ENCODE results near the gene TNFRSF19.
"Not testable (repeated sequence)": the region's sequence is repeated elsewhere in the genome, so short reads cannot be mapped to it uniquely, and the experiment has no call there.

Gene TNFRSF19

DNA sequence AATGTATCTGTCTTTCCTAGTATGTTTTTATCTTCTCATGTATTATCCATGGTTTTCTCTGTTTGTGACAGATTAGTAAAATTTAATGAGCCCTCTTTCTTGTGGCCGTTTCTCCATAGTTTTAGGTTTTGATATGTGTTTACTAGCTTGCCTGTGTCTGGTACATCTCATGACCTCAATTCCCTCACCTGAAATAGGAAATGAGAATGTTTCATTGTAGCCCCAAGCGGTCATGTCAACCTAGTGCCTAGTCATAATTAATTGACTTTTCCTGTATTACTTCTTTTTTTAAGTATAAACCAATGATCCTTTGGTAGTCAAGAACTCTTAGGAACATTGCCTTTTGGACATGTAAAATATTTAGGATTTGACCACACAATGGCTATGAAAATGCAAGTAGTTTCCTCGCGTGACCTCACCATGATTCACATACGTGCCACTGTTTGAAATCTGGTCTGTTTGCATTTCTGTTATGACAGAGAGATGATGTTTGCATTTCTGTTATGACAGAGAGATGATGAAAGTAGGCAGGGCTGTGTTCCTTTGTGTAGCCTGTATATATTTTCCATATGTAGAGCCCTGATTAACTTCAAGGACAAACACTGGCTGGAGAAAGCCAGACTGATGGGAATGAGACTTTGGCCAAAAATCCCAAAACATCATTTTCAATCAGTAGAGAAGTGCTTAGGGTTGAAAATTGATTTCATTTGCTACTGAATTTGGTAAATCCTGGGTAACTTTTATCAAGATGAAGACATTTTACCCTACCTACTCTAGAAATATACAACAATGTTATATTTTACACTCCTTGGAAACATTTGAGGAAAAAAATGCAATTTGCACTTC, 104.8 kb downstream of the TNFRSF19 start:
- H3K4me3 ChIP-seq (ENCODE audit: severe bottlenecking): no peak overlapping the region
- peak overlapping the region; percentile 73 for H3K27ac ChIP-seq (ENCODE audit: poor library complexity, severe bottlenecking)
- peak; percentile 80 for ATAC-seq (ENCODE audit: low read depth)
- TF ChIP-seq, protein P1, sequence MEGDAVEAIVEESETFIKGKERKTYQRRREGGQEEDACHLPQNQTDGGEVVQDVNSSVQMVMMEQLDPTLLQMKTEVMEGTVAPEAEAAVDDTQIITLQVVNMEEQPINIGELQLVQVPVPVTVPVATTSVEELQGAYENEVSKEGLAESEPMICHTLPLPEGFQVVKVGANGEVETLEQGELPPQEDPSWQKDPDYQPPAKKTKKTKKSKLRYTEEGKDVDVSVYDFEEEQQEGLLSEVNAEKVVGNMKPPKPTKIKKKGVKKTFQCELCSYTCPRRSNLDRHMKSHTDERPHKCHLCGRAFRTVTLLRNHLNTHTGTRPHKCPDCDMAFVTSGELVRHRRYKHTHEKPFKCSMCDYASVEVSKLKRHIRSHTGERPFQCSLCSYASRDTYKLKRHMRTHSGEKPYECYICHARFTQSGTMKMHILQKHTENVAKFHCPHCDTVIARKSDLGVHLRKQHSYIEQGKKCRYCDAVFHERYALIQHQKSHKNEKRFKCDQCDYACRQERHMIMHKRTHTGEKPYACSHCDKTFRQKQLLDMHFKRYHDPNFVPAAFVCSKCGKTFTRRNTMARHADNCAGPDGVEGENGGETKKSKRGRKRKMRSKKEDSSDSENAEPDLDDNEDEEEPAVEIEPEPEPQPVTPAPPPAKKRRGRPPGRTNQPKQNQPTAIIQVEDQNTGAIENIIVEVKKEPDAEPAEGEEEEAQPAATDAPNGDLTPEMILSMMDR (IDR thresholded peaks at IDR 0.05; ENCODE audit: poor library complexity, severe bottlenecking): no peak
- H3K9me3 ChIP-seq (ENCODE audit: severe bottlenecking): no peaks in the 10 kb centered on the region
- H3K36me3 ChIP-seq (ENCODE audit: low read depth): no peaks in the 10 kb centered on the region
- no peaks in the 10 kb centered on the region for H3K27me3 ChIP-seq (ENCODE audit: insufficient read depth, poor library complexity, severe bottlenecking)
- H3K4me1 ChIP-seq (ENCODE audit: insufficient read depth, poor library complexity, severe bottlenecking): peaks cover 54% of the 10 kb centered on the region
- no peak for DNase-seq (ENCODE audit: low spot score)

DNA sequence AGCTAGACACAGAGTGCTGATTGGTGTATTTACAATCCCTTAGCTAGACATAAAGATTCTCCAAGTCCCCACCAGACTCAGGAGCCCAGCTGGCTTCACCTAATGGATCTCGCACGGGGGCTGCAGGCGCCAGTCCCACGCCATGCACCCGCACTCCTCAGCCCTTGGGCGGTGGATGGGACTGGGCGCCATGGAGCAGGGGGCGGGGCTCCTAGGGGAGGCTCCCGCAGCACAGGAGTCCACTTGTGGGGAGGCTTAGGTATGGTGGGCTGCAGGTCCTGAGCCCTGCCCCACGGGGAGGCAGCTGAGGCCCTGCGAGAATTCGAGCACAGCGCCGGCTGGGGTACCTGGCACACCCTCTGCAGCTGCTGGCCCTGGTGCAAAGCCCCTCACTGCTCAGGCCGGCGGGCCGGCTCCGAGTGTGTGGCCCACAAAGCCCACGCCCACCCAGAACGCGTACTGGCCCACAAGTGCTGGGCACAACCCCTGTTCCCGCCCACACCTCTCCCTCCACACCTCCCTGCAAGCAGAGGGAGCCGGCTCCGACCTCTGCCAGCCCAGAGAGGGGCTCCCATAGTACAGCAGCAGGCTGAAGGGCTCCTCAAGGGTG, 107.6 kb downstream of the TNFRSF19 start:
- H3K36me3 ChIP-seq (ENCODE audit: low read depth); H3K9me3 ChIP-seq (ENCODE audit: severe bottlenecking); DNase-seq (ENCODE audit: low spot score); H3K27ac ChIP-seq (ENCODE audit: poor library complexity, severe bottlenecking); H3K27me3 ChIP-seq (ENCODE audit: insufficient read depth, poor library complexity, severe bottlenecking); ATAC-seq (ENCODE audit: low read depth); H3K4me3 ChIP-seq (ENCODE audit: severe bottlenecking): not testable (repeated sequence)
- H3K4me1 ChIP-seq (ENCODE audit: insufficient read depth, poor library complexity, severe bottlenecking): peaks cover 45% of the 10 kb centered on the region

DNA sequence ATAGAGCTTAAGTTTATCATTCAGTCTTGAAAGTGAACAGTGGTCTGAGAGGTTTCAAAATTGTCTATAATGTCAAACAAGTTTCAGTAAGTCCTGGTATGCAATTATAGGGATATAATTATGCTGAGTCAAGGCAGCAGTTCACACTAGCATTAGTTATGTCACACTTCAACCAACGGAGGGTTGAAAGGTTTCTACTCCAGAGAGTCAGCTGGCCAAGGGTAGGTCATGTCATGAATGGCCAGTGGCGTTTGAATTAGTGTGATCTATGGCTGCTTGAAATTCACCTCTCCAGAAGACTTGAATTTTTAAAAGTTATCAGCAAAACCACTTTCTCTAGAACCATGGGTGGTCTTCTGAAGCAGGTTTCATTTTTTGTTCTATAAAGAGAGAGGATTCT, 108.6 kb downstream of the TNFRSF19 start:
- ATAC-seq (ENCODE audit: low read depth): no peak
- H3K4me3 ChIP-seq (ENCODE audit: severe bottlenecking): no peak overlapping the region
- peak overlapping the region; percentile 48 for H3K27ac ChIP-seq (ENCODE audit: poor library complexity, severe bottlenecking)
- H3K9me3 ChIP-seq (ENCODE audit: severe bottlenecking): no peaks in the 10 kb centered on the region
- peaks cover 35% of the 10 kb centered on the region for H3K4me1 ChIP-seq (ENCODE audit: insufficient read depth, poor library complexity, severe bottlenecking)
- TF ChIP-seq, protein P1 (IDR thresholded peaks at IDR 0.05; ENCODE audit: poor library complexity, severe bottlenecking): no peak
- H3K27me3 ChIP-seq (ENCODE audit: insufficient read depth, poor library complexity, severe bottlenecking): no peaks in the 10 kb centered on the region
- DNase-seq (ENCODE audit: low spot score): no peak
- no peaks in the 10 kb centered on the region for H3K36me3 ChIP-seq (ENCODE audit: low read depth)

DNA sequence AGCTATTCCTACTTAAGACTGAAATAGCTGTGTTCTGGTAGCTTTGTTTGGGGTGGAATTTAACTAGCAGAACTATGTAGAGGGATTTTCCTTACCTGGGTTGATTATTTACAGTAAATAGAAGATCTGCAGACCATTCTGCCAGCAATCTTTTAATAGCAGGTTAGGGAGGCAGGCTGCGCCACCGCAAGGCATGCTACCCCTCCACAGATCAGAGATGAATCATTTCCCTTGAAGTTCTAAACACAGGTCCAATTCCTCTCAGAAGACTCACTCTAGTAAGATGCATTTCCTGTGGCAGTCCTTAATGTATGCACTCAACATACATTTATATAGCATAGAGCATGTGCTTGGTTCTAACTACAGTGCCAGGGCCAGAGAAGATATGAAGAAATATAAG, 109.0 kb downstream of the TNFRSF19 start:
- Histone ChIP-seq H3K9me3 (ENCODE audit: severe bottlenecking) (no peaks in the 10 kb centered on the region), H3K4me1 (ENCODE audit: insufficient read depth, poor library complexity, severe bottlenecking) (peaks cover 31% of the 10 kb centered on the region), H3K4me3 (ENCODE audit: severe bottlenecking) (no peak overlapping the region), H3K27me3 (ENCODE audit: insufficient read depth, poor library complexity, severe bottlenecking) (no peaks in the 10 kb centered on the region), H3K27ac (ENCODE audit: poor library complexity, severe bottlenecking) (peak overlapping the region; percentile 48), H3K36me3 (ENCODE audit: low read depth) (no peaks in the 10 kb centered on the region)
- TF ChIP-seq, protein P1 (IDR thresholded peaks at IDR 0.05; ENCODE audit: poor library complexity, severe bottlenecking): no peak
- ATAC-seq (ENCODE audit: low read depth): peak; percentile 75
- no peak for DNase-seq (ENCODE audit: low spot score)

DNA sequence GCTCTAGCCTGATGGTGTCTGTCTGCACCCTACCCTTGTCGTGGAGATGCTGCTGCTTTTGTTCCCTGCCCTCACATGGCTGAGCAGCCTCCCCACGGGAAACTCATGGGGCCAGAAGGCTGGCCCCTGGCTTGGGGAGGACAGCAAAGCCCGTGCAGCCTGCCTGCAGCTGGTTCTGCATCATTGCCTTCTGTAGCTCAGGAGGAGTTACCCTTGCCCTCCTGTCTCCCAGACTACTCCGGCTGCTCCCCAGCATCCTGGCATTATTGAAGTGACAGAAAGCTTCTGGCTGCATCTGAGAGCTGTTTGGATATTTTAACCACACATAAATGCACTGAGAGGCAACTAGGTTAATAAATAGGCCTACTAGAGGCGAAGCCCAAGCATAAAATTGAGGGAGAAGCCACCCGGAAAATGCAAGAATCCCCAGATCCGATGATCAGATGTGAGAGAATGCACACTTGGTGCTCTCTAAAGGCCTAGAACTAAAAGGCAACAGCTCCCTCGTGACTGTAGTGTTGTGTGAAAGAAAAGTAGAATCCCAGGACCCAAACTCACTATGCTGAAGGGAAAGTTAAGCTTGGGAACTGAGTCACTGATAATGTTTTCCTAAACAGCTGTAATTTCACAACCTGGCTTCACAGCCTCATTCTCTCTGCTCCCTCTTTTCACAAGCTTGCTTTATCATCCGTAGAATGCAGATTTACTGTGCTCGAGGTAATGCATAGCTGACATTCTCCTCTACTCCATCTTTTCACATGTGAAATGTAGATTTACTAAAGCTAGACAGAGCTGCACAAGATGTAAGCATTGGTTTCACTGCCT, 110.8 kb downstream of the TNFRSF19 start:
- H3K4me1 ChIP-seq (ENCODE audit: insufficient read depth, poor library complexity, severe bottlenecking): peaks cover 13% of the 10 kb centered on the region
- DNase-seq (ENCODE audit: low spot score) (no peak), ATAC-seq (ENCODE audit: low read depth) (no peak)
- no peaks in the 10 kb centered on the region for H3K9me3 ChIP-seq (ENCODE audit: severe bottlenecking)
- TF ChIP-seq, protein P1 (IDR thresholded peaks at IDR 0.05; ENCODE audit: poor library complexity, severe bottlenecking): no peak
- H3K4me3 ChIP-seq (ENCODE audit: severe bottlenecking): no peak overlapping the region
- no peaks in the 10 kb centered on the region for H3K27me3 ChIP-seq (ENCODE audit: insufficient read depth, poor library complexity, severe bottlenecking)
- no peaks in the 10 kb centered on the region for H3K36me3 ChIP-seq (ENCODE audit: low read depth)
- H3K27ac ChIP-seq (ENCODE audit: poor library complexity, severe bottlenecking): no peak overlapping the region
